Cardiac muscle cell (in vitro differentiated cells and primary cell): ENCODE measurements around the gene FRAS1. TPM values are rescaled to one million over a fixed set of nuclear protein-coding genes. Genes with fewer than 3 reads are reported as not detected.
A peak's percentile ranks its signal among the peaks of the same experiment; 100 is the strongest.

Source experiments
- DNase-seq, 2 donors: peaks; one replicate each; pipeline versions ENCODE4 v3.0.0 to v3.0.0-alpha.2; 2010 to 2017; ENCODE audit warnings: low read depth in 1 of 2, low spot score in 1 of 2
- H3K27ac ChIP-seq: fragments of 200-600 bp; sonication (generic); 2 replicates; pipeline ENCODE4 v1.5.1; 2016
- H3K27me3 ChIP-seq: fragments of 200-600 bp; sonication (generic); 2 replicates; pipeline ENCODE4 v1.6.0; 2016; ENCODE audit warnings: control low read depth
- H3K36me3 ChIP-seq: fragments of 200-600 bp; sonication (generic); 2 replicates; pipeline ENCODE4 v1.5.1; 2016; ENCODE audit warnings: control low read depth
- H3K4me1 ChIP-seq: fragments of 200-600 bp; sonication (generic); 2 replicates; pipeline ENCODE4 v1.8.1; 2017; ENCODE audit warnings: low read depth, mild to moderate bottlenecking, mixed run types
- H3K4me3 ChIP-seq: fragments of 200-600 bp; sonication (generic); 2 replicates; pipeline ENCODE4 v1.5.1; 2016; ENCODE audit warnings: mild to moderate bottlenecking
- H3K9me3 ChIP-seq: fragments of 200-600 bp; sonication (generic); 2 replicates; pipeline ENCODE4 v1.5.1; 2017; ENCODE audit warnings: low read depth, mild to moderate bottlenecking, control low read depth
- polyA plus RNA-seq: library from polyadenylated mRNA; unstranded; fragments of >200 nt; fragmentation: Nextera tagmentation; extraction: Ambion mirVana; gene quantifications from 2 replicates; pipeline ENCODE4 v1.2.1, GENCODE V29; 2016
- total RNA-seq: library from RNA; depleted of rRNA; stranded (reverse); fragments of >200 nt; gene quantifications from 2 replicates; pipeline ENCODE4 v1.2.3, GENCODE V29; 2016
- TF ChIP-seq, protein P1 (sequence below): IDR thresholded peaks from 2 replicates; pipeline ENCODE4 v1.5.1; 2012; ENCODE audit warnings: low read depth, mild to moderate bottlenecking, low read length

The FRAS1 gene
- total and polyA plus RNA-seq, 2 experiments from 2014 or later = 4.4 to 20.4 TPM

DNA sequence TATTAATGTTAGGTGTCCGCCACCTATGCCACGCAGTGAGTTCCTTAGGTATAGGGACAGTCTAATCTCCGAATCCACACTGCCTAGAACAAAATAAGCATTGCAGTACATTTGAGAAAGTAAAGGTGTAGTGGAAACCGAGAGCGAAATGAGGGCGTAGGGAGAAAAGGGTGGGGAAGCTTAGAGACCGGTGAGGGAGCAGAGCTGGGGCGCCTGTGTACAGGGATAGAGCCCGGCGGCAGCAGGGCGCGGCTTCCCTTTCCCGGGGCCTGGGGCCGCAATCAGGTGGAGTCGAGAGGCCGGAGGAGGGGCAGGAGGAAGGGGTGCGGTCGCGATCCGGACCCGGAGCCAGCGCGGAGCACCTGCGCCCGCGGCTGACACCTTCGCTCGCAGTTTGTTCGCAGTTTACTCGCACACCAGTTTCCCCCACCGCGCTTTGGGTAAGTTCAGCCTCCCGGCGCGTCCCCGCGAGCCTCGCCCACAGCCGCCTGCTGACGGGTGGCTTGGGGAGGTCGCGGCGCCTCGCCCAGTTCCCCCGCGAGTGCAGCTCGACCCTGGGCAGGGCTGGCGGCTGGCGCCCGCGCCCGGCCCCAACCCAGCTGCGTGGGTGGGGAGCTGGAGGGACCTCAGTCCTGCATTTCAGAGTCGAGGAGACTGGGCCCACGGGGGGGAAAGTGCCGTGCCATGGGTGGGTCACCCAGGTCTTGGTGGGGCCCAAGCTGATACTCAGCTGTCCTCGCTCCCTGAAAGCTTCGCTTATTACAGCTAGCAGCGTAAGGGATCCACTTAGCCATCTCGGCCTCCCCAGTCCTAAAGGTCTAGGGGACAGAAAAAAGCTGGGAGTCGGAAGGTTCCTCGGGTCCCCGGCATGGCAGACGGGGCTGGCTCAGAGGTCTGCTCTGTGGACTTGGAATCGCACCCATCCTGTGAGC lies 494.6 kb downstream of the FRAS1 start, which contains the start of gene ANXA3:
Gene ANXA3, plus strand, starts transcription at position 351 of the 932 bp plus-strand sequence. CDS start 2,704 bp downstream, outside the sequence.
- peak within 1 kb of the TSS; percentile 70 for H3K27ac ChIP-seq

DNA sequence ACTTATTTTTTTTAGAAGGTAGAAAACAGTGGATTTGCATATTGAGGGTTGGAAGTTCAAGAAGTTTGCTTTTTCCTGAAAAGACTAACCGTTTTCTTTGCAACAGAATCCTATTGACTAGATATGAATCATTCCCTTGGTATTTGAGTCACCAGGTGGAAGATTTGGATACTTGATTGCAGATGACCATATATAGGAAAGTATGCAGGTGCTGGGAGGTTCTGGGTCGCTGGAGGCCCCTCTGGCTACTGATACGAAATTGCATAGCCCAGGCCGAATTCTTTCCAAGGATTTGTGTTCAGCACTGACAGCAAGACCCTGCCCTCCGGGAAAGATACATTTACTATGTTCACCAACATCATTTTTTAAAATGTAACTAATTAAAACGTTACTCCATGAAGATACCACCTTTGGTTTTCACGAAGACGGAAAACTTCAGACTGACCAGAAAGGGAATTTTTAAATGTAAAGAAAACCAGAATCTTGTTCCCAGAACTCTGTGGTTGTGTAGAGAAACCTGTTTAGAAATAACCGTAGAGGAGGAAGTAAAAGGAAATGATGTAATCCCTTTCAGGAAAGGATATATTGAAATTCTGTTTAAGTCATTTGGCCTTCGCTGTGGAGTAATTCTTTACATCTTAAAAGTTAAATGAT lies 495.4 kb downstream of the FRAS1 start:
- Histone ChIP-seq H3K27me3 (peaks cover 5% of the 10 kb centered on the region), H3K4me1 (peaks cover 16% of the 10 kb centered on the region), H3K27ac (peak overlapping the region; percentile 70), H3K9me3 (no peaks in the 10 kb centered on the region), H3K36me3 (no peaks in the 10 kb centered on the region), H3K4me3 (peak overlapping the region; percentile 55)
- peak; percentile 42 to 63 for DNase-seq
- TF ChIP-seq, protein P1, sequence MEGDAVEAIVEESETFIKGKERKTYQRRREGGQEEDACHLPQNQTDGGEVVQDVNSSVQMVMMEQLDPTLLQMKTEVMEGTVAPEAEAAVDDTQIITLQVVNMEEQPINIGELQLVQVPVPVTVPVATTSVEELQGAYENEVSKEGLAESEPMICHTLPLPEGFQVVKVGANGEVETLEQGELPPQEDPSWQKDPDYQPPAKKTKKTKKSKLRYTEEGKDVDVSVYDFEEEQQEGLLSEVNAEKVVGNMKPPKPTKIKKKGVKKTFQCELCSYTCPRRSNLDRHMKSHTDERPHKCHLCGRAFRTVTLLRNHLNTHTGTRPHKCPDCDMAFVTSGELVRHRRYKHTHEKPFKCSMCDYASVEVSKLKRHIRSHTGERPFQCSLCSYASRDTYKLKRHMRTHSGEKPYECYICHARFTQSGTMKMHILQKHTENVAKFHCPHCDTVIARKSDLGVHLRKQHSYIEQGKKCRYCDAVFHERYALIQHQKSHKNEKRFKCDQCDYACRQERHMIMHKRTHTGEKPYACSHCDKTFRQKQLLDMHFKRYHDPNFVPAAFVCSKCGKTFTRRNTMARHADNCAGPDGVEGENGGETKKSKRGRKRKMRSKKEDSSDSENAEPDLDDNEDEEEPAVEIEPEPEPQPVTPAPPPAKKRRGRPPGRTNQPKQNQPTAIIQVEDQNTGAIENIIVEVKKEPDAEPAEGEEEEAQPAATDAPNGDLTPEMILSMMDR = no peak

More for the DNA sequence above, 494.6 kb downstream of the FRAS1 start, which contains the start of gene ANXA3:
- no peaks in the 10 kb centered on the region for H3K9me3 ChIP-seq
- H3K27me3 ChIP-seq = peaks cover 5% of the 10 kb centered on the region
- DNase-seq = peak; percentile 32 to 56
- peak within 1 kb of the TSS; percentile 55 for H3K4me3 ChIP-seq
- TF ChIP-seq, protein P1 = no peak
- H3K4me1 ChIP-seq = peaks cover 16% of the 10 kb centered on the region
- no peaks in the 10 kb centered on the region for H3K36me3 ChIP-seq

DNA sequence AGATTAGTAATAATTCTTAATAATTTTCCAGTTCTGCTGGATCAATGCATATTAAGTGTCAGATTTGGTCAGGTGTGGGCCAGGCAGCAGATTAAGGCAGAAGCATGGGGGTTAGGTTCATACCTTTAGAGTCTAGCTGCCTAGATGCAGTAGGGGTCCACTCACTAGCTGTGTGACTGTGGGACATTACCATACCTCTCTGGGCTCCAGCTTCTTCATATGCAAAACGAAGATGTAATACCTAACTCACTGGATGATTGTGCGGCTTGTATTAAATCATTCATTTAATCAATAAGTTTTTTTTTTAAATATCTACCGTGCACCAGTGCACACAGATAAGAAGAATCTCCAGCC lies 495.9 kb downstream of the FRAS1 start:
- Histone ChIP-seq H3K4me1 (peaks cover 16% of the 10 kb centered on the region), H3K9me3 (no peaks in the 10 kb centered on the region), H3K27ac (peak overlapping the region; percentile 70), H3K36me3 (no peaks in the 10 kb centered on the region), H3K27me3 (peaks cover 5% of the 10 kb centered on the region), H3K4me3 (no peak overlapping the region)
- TF ChIP-seq, protein P1 = no peak
- DNase-seq = no peak

DNA sequence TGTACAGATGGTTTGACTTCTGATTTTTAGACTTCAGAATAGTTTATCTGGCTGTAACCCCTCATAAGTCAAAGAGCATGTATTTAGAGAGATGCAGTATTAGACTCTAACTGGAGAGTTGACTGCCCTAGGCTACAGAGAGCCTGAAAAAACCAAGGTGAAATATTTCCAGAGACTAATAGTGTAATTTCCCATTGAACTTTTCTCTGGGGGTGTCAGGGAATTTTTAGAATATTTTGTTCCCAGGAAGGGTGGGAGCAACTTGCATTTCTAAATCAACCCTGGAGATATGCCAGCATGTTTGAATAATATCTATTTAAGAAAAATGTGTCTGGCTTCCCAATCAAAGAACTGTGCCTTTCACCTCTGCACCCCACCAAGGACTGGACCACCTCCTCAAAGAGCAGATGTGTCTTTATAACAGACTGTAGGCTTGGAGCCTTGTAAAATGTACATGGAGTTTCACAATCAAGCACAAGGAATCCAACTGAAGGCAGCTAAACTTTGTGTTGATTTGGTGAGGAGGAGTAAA lies 496.5 kb downstream of the FRAS1 start:
- TF ChIP-seq, protein P1 = no peak
- Histone ChIP-seq H3K27ac (no peak overlapping the region), H3K4me3 (no peak overlapping the region), H3K9me3 (no peaks in the 10 kb centered on the region), H3K4me1 (peaks cover 16% of the 10 kb centered on the region), H3K36me3 (no peaks in the 10 kb centered on the region), H3K27me3 (peaks cover 5% of the 10 kb centered on the region)
- DNase-seq = peak in 1 of 2 donors; percentile 58

DNA sequence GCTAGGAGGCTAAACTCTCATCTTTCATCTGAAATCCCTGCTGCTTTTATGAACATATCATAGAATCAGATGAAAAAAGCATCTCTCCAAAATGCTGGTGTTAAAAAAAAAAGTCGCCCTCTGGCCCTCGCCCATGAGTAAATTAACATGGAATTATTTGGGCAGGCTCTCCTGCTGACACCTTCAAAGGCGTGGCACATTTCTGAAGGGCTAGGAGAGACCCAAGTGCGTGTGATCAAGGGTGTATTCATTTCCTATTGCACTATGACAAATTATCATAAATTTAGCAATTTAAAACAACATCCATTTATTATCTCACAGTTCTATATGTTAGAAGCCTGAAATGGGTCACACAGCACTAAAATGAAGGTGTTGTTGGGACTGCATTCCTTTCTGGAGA lies 499.5 kb downstream of the FRAS1 start:
- TF ChIP-seq, protein P1 = no peak
- Histone ChIP-seq H3K4me3 (no peak overlapping the region), H3K9me3 (no peaks in the 10 kb centered on the region), H3K27ac (no peak overlapping the region), H3K27me3 (peaks cover 5% of the 10 kb centered on the region), H3K36me3 (no peaks in the 10 kb centered on the region), H3K4me1 (peaks cover 5% of the 10 kb centered on the region)
- DNase-seq = no peak
